H1 (cell line): Measurements from ENCODE around the gene OCIAD1.

Source experiments
- CHD1 ChIP-seq: IDR thresholded peaks from 2 replicates; pipeline ENCODE4 v1.6.1; 2012; ENCODE audit warnings: low read depth, low read length, improper control_type of control experiment
- FOSL1 ChIP-seq: IDR thresholded peaks from 2 replicates; pipeline ENCODE4 v1.6.1; 2011; ENCODE audit warnings: mild to moderate bottlenecking, low read depth, low read length, moderate library complexity; ENCODE audit not compliant: insufficient read depth
- HDAC6 ChIP-seq: IDR thresholded peaks from one replicate; pipeline ENCODE4 v1.7.1; 2012; ENCODE audit warnings: low read depth, mild to moderate bottlenecking, inconsistent platforms, low read length, moderate library complexity
- JUND ChIP-seq: IDR thresholded peaks from 2 replicates; pipeline ENCODE4 v1.6.1; 2011; ENCODE audit warnings: mild to moderate bottlenecking, improper control_type of control experiment, low read length
- NRF1 ChIP-seq: IDR thresholded peaks from 2 replicates; pipeline ENCODE4 v1.6.1; 2011; ENCODE audit warnings: mild to moderate bottlenecking, low read depth, low read length, improper control_type of control experiment
- PHF8 ChIP-seq: fragments of 200-600 bp; sonication (generic); conservative IDR thresholded peaks from 2 replicates; pipeline ENCODE4 v1.7.1; 2012; ENCODE audit warnings: low read depth, mild to moderate bottlenecking, inconsistent platforms, low read length, moderate library complexity
- POLR2AphosphoS5 ChIP-seq: IDR thresholded peaks from 2 replicates; pipeline ENCODE4 v1.6.1; 2011; ENCODE audit warnings: low read depth, low read length
- RNF2 ChIP-seq: fragments of 200-900, 300-1000 bp; sonication (generic); IDR thresholded peaks from 2 replicates; pipeline ENCODE4 v1.7.1; 2016; ENCODE audit warnings: borderline replicate concordance, low read depth, mild to moderate bottlenecking, antibody characterized with exemption, low read length; ENCODE audit not compliant: poor library complexity, severe bottlenecking; ENCODE audit errors: missing control alignments
- SIRT6 ChIP-seq: IDR thresholded peaks from one replicate; pipeline ENCODE4 v1.7.1; 2012; ENCODE audit warnings: low read length, inconsistent platforms
- TAF1 ChIP-seq: IDR thresholded peaks from 2 replicates; pipeline ENCODE4 v1.6.1; 2011; ENCODE audit warnings: mild to moderate bottlenecking, low read depth, low read length
- TF ChIP-seq, protein P1 (sequence below), 3 experiments: IDR thresholded peaks; 1 replicate in 2 of 3; 2 replicates in 1 of 3; pipeline versions ENCODE4 v1.5.1 to v1.6.1; 2011; ENCODE audit warnings: low read length in 3 of 3, mild to moderate bottlenecking in 3 of 3, inconsistent platforms in 2 of 3, low read depth in 1 of 3, moderate library complexity in 1 of 3; ENCODE audit not compliant: insufficient read depth in 1 of 3; ENCODE audit errors: control extremely low read depth in 1 of 3
- TF ChIP-seq, protein P2 (sequence below): IDR thresholded peaks from 2 replicates; pipeline ENCODE4 v1.6.1; 2012; ENCODE audit warnings: low read length, inconsistent platforms
- TF ChIP-seq, protein P3 (sequence below): IDR thresholded peaks from 2 replicates; pipeline ENCODE4 v1.6.1; 2012; ENCODE audit warnings: inconsistent platforms
- TF ChIP-seq, protein P4 (sequence below): IDR thresholded peaks from 2 replicates; pipeline ENCODE4 v1.6.1; 2011; ENCODE audit warnings: low read length, improper control_type of control experiment

DNA sequence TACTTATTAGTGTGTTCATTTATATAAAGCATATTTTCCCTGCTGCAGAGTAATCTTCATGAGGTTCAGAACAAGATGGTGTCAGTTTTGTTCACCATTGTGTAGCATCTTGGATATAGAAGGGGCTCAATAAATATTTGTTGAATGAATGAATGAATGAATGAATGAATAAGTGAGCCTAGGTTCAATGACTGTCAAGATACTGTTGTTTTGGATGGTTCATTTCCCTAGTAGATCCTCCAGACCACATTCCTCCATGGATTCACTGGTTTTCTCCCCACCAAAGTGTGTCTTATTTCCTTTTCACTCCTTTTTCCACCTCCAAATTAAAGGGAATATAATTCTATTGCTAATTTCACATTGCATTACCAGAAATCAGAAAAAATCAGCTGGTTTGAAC, 77.8 kb downstream of the OCIAD1 start:
- TF ChIP-seq, protein P1, sequence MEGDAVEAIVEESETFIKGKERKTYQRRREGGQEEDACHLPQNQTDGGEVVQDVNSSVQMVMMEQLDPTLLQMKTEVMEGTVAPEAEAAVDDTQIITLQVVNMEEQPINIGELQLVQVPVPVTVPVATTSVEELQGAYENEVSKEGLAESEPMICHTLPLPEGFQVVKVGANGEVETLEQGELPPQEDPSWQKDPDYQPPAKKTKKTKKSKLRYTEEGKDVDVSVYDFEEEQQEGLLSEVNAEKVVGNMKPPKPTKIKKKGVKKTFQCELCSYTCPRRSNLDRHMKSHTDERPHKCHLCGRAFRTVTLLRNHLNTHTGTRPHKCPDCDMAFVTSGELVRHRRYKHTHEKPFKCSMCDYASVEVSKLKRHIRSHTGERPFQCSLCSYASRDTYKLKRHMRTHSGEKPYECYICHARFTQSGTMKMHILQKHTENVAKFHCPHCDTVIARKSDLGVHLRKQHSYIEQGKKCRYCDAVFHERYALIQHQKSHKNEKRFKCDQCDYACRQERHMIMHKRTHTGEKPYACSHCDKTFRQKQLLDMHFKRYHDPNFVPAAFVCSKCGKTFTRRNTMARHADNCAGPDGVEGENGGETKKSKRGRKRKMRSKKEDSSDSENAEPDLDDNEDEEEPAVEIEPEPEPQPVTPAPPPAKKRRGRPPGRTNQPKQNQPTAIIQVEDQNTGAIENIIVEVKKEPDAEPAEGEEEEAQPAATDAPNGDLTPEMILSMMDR (IDR thresholded peaks at IDR 0.05; ENCODE audit: control extremely low read depth in 1 of 3, insufficient read depth in 1 of 3, low read depth in 1 of 3, low read length in 3 of 3), result no peak
- TF ChIP-seq NRF1 (no peak), TAF1 (no peak), JUND (no peak), POLR2AphosphoS5 (no peak), CHD1 (no peak), PHF8 (no peak), SIRT6 (no peak), HDAC6 (no peak), RNF2 (no peak), FOSL1 (no peak)
- TF ChIP-seq, protein P2, sequence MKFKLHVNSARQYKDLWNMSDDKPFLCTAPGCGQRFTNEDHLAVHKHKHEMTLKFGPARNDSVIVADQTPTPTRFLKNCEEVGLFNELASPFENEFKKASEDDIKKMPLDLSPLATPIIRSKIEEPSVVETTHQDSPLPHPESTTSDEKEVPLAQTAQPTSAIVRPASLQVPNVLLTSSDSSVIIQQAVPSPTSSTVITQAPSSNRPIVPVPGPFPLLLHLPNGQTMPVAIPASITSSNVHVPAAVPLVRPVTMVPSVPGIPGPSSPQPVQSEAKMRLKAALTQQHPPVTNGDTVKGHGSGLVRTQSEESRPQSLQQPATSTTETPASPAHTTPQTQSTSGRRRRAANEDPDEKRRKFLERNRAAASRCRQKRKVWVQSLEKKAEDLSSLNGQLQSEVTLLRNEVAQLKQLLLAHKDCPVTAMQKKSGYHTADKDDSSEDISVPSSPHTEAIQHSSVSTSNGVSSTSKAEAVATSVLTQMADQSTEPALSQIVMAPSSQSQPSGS, result no peak
- TF ChIP-seq, protein P3, sequence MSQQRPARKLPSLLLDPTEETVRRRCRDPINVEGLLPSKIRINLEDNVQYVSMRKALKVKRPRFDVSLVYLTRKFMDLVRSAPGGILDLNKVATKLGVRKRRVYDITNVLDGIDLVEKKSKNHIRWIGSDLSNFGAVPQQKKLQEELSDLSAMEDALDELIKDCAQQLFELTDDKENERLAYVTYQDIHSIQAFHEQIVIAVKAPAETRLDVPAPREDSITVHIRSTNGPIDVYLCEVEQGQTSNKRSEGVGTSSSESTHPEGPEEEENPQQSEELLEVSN, result no peak
- TF ChIP-seq, protein P4, sequence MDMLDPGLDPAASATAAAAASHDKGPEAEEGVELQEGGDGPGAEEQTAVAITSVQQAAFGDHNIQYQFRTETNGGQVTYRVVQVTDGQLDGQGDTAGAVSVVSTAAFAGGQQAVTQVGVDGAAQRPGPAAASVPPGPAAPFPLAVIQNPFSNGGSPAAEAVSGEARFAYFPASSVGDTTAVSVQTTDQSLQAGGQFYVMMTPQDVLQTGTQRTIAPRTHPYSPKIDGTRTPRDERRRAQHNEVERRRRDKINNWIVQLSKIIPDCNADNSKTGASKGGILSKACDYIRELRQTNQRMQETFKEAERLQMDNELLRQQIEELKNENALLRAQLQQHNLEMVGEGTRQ, result no peak
